HL-60 (cell line): ENCODE measurements around the gene XRN2.
A peak's percentile ranks its signal among the peaks of the same experiment; 100 is the strongest.

Source experiments
- DNase-seq, 2 experiments: peaks; one replicate each; pipeline ENCODE4 v3.0.0-alpha.2; 2010 to 2020; ENCODE audit warnings: low read depth in 1 of 2, low spot score in 1 of 2
- H3K27ac ChIP-seq: fragments of 250-450 bp; sonication (Bioruptor Pico); replicated peaks from 2 replicates; pipeline ENCODE4 v1.5.1; 2020; ENCODE audit warnings: mild to moderate bottlenecking, moderate library complexity
- H3K27me3 ChIP-seq: fragments of 250-450 bp; sonication (Bioruptor Pico); 2 replicates; pipeline ENCODE4 v1.5.1; 2021; ENCODE audit warnings: mild to moderate bottlenecking, moderate library complexity; ENCODE audit not compliant: insufficient read depth, poor library complexity, severe bottlenecking
- H3K4me3 ChIP-seq: replicated peaks from 2 replicates; pipeline ENCODE4 v1.5.1; 2011; ENCODE audit warnings: mild to moderate bottlenecking, control low read depth, low read length; ENCODE audit not compliant: insufficient read depth
- CTCF ChIP-seq: IDR thresholded peaks from one replicate; pipeline ENCODE4 v1.5.1; 2011; ENCODE audit warnings: low read length, control low read depth, inconsistent platforms; ENCODE audit not compliant: insufficient read depth
- GABPA ChIP-seq: IDR thresholded peaks from 2 replicates; pipeline ENCODE4 v1.6.1; 2012; ENCODE audit warnings: low read depth
- POLR2AphosphoS5 ChIP-seq: IDR thresholded peaks from 2 replicates; pipeline ENCODE4 v1.6.1; 2012; ENCODE audit warnings: low read depth
- REST ChIP-seq: IDR thresholded peaks from 2 replicates; pipeline ENCODE4 v1.6.1; 2012; ENCODE audit warnings: low read depth; ENCODE audit not compliant: insufficient replicate concordance
- SPI1 ChIP-seq: IDR thresholded peaks from 2 replicates; pipeline ENCODE4 v1.6.1; 2012; ENCODE audit warnings: low read depth, mild to moderate bottlenecking, borderline replicate concordance
- long read RNA-seq: library from polyadenylated mRNA; unstranded; transcript quantifications from one replicate; pipeline ENCODE4 v2.0.0, GENCODE V29; 2020

Gene XRN2
- long read RNA-seq, transcript XRN2-201 (30 exons, 3,437 nt) = major isoform, 346 of 956 reads
- long read RNA-seq, partial matches to known transcripts = 557 of 956 reads
- long read RNA-seq, other reads (novel, unspliced or antisense) = 53 of 956 reads

GRCh38 chr20:21303061-21303871 is at the start of gene XRN2:
TSS of gene XRN2 (plus strand) at chr20:21303331. CDS start at chr20:21303399, 68 bp downstream.
- peak within 1 kb of the TSS; percentile 85 for H3K27ac ChIP-seq
- DNase-seq = peak; percentile 88 to 95
- peak; percentile 8 for TF ChIP-seq REST
- TF ChIP-seq GABPA = peak; percentile 80
- TF ChIP-seq CTCF = no peak
- TF ChIP-seq SPI1 = peak; percentile 92
- TF ChIP-seq POLR2AphosphoS5 = peak; percentile 93
- H3K4me3 ChIP-seq = peak within 1 kb of the TSS; percentile 95
- no peaks in the 10 kb centered on the region for H3K27me3 ChIP-seq

- no peak for DNase-seq
- no peak for TF ChIP-seq REST
- no peak for TF ChIP-seq CTCF
- TF ChIP-seq POLR2AphosphoS5 = no peak
- TF ChIP-seq GABPA = no peak
- no peak for TF ChIP-seq SPI1
Measured at GRCh38 chr20:21257192-21257591, 45.9 kb upstream of the XRN2 start.

GRCh38 chr20:21258411-21258810 is 44.7 kb upstream of the XRN2 start:
- Histone ChIP-seq H3K4me3 (no peak overlapping the region), H3K27ac (no peak overlapping the region), H3K27me3 (no peaks in the 10 kb centered on the region)
- no peak for DNase-seq
- TF ChIP-seq CTCF (no peak), POLR2AphosphoS5 (no peak), SPI1 (no peak), REST (no peak), GABPA (no peak)

More at GRCh38 chr20:21257192-21257591, 45.9 kb upstream of the XRN2 start:
- Histone ChIP-seq H3K4me3 (no peak overlapping the region), H3K27ac (no peak overlapping the region), H3K27me3 (no peaks in the 10 kb centered on the region)
